ENCODE measurements around the gene NANOS3. TPM values are rescaled to one million over a fixed set of nuclear protein-coding genes. Genes with fewer than 3 reads are reported as not detected.
A peak's percentile ranks its signal among the peaks of the same experiment; 100 is the strongest.

The NANOS3 gene
- total and polyA plus RNA-seq, 9 of the 15 experiments (the other 6 are each of a cell fraction or from before 2014, with no cell fraction given), result not detected

DNA sequence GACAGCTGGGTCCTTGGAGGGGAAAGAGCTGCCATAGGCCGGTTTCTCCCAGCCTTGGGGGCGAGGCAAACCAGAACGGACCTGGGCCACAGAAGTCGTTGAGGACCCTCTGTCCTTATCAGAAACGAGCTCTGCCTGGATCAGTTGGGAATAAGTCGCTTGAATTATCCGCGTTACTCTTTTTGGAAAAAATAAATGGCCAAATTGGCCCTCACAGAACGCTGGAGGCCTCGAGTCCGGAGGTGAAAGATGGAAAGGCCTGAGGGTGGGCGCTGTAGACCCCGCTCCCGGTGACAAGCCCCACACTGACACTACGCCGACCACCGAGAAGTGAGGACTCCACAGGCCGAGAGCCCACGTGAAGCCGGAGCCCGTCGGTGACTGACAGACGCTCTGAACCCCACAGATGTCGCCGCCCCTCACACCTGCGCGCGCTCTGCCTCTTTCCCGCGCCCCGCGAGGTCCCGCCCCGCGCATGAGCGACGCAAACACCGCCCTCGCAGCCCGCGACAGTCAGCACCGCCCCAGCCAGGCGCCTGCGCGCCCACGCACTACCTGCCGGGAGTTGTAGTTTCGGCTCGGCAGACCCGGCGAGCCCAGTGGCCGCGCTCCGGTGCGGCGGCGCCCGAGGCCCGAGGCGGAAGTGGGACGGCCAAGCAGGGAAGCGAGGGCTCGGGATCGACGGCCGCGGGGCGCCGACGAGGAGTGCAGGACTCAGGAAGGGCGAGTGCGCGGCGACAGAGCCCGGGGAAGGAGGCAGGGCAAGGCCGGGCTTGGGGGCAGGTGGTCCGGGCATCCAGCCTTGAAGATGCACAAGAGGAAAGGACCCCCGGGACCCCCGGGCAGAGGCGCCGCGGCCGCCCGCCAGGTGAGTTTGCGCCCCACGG, 28.9 kb downstream of the NANOS3 start, which contains the start of the genes BRME1 and CC2D1A (continued):
- TF ChIP-seq GTF3C2 (IDR thresholded peaks at IDR 0.05; ENCODE audit: borderline replicate concordance, extremely low read depth, insufficient read length) (no peak), ZNF79 (CRISPR knock-in tag; IDR thresholded peaks at IDR 0.05; ENCODE audit: low read depth) (no peak), ZNF696 (CRISPR knock-in tag; conservative IDR thresholded peaks at IDR 0.05) (no peak), NFRKB (IDR thresholded peaks at IDR 0.05; ENCODE audit: low read depth) (0 out of 2 replicates have a peak, but pooled peaks have one; percentile 23), MIER1 (IDR thresholded peaks at IDR 0.05; ENCODE audit: low read depth) (no peak), ILK (tag; IDR thresholded peaks at IDR 0.05; ENCODE audit: borderline replicate concordance, low read depth) (no peak), BDP1 (IDR thresholded peaks at IDR 0.05; ENCODE audit: insufficient read depth, insufficient read length) (no peak), RBBP5 (IDR thresholded peaks at IDR 0.05; ENCODE audit: borderline replicate concordance, insufficient read depth, low read length, poor library complexity, severe bottlenecking) (peak; percentile 69), CREB5 (CRISPR knock-in tag; IDR thresholded peaks at IDR 0.05) (no peak), HMG20B (CRISPR knock-in tag; IDR thresholded peaks at IDR 0.05) (no peak), ZNF197 (CRISPR knock-in tag; IDR thresholded peaks at IDR 0.05; ENCODE audit: low read depth) (no peak), NCOA2 (IDR thresholded peaks at IDR 0.05; ENCODE audit: partially characterized antibody in 2 of 2) (no peak), ASH1L (IDR thresholded peaks at IDR 0.05; ENCODE audit: borderline replicate concordance, low read depth, partially characterized antibody) (no peak), MCM7 (IDR thresholded peaks at IDR 0.05) (no peak), JUN (IDR thresholded peaks at IDR 0.05; ENCODE audit: borderline replicate concordance, low read depth, low read length) (peak; percentile 51; the same call in 1 of the 2 replicates), JUN (CRISPR knock-in tag; IDR thresholded peaks at IDR 0.05; ENCODE audit: borderline replicate concordance) (no peak), MTF1 (CRISPR knock-in tag; IDR thresholded peaks at IDR 0.05; ENCODE audit: borderline replicate concordance) (no peak), FOSL1 (tag; conservative IDR thresholded peaks at IDR 0.05) (no peak), E2F3 (CRISPR knock-in tag; IDR thresholded peaks at IDR 0.05) (peak; percentile 99), DPF2 (IDR thresholded peaks at IDR 0.05) (no peak), ZBTB17 (CRISPR knock-in tag; IDR thresholded peaks at IDR 0.05) (0 out of 2 replicates have a peak, but pooled peaks have one; percentile 20)
- TF ChIP-seq, protein P1, sequence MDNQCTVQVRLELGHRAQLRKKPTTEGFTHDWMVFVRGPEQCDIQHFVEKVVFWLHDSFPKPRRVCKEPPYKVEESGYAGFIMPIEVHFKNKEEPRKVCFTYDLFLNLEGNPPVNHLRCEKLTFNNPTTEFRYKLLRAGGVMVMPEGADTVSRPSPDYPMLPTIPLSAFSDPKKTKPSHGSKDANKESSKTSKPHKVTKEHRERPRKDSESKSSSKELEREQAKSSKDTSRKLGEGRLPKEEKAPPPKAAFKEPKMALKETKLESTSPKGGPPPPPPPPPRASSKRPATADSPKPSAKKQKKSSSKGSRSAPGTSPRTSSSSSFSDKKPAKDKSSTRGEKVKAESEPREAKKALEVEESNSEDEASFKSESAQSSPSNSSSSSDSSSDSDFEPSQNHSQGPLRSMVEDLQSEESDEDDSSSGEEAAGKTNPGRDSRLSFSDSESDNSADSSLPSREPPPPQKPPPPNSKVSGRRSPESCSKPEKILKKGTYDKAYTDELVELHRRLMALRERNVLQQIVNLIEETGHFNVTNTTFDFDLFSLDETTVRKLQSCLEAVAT (IDR thresholded peaks at IDR 0.05), result peak in 1 of 2 experiments; percentile 6; a peak in 1 of 4 replicates
